Activated CD8-positive, alpha-beta memory T cell treated with anti-CD3 and anti-CD28 coated beads for 24 hours (primary cell): Measurements from ENCODE around the gene ELF1.
"Not testable (repeated sequence)": the region's sequence is repeated elsewhere in the genome, so short reads cannot be mapped to it uniquely, and the experiment has no call there.

Experiments
- DNase-seq: peaks from one replicate; pipeline ENCODE4 v3.0.0-alpha.2; 2020

The ELF1 gene

DNA sequence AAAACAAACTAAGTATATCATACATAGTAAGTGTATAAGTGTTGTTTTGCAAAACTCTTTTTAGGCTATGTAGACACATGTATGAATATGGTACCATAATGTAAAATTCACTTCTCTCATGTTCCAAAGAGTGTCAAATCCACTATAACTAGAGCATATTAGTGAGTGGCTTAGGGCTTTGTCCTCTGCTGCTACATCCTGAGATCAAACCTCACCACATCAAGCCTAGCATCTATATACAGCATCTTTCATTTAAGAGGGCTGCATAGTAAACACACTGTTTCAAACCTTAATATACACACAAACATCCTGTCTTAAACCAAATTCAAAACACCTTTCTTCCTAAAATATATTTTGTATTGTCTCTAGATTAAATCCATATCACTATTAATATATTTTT lies 38.7 kb downstream of the ELF1 start:
- DNase-seq = no peak

DNA sequence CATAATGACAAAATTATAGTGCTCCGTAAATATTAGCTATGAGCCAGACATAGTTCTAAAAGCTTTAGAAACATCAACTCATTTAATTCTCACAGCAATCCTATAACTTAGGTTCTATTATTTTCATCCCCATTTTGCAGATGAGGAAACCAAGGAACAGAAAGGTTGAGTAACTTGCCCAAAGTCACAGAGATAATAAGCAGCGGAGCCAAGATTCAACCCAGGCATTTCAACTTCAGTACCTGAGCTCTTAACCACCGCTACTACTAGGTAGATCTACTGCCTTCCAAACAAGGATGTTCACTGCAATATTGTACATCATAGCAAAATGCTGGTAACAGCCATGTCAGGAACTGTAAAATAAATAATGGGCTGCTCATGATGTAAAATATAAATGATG lies 39.9 kb downstream of the ELF1 start:
- DNase-seq = no peak

DNA sequence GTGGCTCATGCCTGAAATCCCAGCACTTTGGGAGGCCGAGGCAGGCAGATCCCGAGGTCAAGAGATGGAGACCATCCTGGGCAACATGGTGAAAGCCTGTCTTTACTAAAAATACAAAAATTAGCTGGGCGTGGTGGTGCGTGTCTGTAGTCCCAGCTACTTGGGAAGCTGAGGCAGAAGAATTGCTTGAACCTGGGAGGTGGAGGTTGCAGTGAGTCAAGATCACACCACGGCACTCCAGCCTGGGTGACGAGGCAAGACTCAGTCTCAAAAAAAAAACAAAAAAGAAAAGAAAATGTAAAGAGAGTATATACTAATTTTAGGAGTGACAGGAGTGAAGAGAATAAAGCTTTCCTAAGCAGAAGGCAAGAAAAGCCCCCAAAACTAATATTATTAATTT lies 41.0 kb downstream of the ELF1 start:
- DNase-seq = not testable (repeated sequence)

DNA sequence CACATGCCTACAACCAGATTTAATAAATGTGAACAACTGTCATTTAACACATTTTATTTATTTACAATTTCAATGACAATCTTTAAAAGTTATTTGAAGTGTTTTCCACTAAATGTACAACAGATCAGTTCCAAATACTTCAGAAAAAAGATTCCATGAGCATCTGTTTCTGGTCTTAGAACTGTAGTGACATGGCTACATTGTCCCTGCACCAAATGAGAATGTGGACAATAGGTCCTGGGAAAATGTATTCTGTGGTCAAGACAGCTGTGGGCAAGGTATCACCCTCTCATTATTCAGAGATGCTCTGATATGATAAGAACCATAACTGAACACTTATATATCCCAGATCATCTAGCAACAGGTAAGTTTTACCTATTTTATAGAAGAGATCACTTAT lies 43.7 kb downstream of the ELF1 start:
- no peak for DNase-seq

DNA sequence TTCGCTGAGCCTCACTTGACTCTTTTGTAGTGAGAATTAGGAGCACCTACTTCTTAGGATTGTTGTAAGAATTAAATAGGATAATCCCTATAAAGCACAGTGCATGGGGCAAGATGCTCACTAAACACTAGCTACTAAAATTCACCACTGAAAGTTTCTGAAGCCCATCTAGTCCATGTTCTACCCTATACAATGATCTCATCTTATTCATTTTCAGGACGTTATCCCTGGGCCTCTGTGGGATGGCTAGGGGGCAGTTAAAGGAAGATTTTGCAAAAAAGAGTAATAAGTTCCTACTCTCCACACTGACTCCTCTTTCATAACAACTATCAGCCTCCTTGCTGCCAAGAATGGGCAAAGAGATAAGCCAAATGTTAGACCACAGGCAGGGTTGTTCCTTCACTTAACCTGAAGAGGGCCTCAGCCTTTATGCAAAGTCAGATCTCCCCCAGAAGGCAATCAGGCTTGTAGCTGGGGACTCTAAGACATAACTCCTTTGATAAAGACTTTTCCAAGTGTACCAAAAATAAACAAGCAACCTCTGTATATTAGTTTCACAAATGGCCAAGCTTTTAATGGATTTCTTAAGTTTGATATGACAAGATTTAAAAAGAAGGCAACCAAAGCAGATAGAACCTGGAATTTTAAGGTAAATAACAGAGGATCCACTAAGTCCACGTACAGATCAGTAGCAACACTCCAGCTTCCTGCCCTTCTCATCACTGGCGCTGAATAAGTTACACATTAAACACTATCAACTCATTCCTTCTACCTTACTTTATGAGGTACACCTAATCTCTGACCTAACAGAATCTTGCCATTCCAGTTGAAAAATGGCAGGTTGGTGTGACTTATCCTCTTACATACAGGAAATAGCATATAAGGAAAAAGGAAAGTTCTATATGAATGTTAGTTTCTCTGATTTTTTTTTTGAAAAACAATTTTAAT lies 44.4 kb downstream of the ELF1 start:
- DNase-seq = no peak

DNA sequence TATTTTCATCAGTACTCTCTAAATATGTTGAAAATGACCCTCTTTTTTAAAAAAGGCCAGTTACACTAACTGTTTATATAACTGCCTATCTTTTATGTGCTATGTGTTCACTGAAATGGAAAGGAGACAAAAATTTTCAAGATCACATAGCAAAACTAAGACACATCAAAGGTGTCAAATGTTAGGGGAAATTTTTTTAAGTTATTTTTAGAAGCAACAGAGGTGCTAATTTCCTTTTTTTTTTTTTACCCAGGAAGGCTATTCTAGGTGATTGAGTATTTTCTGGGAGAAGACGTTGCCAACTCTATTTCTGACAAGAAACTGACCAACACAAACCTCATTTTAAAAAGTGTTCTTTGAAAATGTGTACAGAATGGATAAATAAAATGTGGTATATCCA lies 45.7 kb downstream of the ELF1 start:
- DNase-seq = no peak

DNA sequence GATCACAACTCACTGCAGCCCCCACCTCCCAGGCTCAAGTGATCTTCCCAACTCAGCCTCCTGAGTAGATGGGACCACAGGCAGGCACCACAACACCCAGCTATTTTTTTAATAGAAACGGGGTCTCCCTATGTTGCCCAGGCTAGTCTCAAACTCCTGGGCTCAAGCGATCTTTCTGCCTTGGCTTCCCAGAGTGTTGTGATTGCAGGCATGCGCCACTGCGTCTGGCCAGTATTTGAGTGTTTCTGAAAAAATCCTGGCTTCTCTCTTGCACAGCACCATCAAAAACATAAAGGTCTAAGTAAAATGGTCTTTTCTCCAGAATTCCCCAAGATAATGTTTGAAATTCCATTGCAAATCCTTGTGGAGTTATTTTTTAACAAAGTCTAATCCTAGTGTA lies 47.8 kb downstream of the ELF1 start:
- no peak for DNase-seq

DNA sequence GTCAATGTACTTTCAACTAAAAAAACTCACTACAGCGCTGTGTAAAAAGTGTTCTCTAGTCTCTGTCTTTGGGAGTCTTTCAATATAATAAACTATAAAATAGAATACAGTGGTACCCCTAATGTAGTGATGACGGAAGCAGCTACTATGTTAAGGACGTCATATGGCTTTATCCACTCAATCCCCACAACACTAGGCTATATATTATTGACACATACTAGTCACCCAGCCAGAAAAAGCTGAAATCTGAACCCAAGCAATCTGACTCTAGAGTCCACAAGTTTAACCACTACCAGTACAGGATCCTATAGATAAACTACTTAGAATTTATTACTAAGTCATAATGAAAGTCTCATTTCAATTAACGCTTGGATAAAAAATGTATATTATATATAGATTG lies 48.3 kb downstream of the ELF1 start:
- DNase-seq = no peak

DNA sequence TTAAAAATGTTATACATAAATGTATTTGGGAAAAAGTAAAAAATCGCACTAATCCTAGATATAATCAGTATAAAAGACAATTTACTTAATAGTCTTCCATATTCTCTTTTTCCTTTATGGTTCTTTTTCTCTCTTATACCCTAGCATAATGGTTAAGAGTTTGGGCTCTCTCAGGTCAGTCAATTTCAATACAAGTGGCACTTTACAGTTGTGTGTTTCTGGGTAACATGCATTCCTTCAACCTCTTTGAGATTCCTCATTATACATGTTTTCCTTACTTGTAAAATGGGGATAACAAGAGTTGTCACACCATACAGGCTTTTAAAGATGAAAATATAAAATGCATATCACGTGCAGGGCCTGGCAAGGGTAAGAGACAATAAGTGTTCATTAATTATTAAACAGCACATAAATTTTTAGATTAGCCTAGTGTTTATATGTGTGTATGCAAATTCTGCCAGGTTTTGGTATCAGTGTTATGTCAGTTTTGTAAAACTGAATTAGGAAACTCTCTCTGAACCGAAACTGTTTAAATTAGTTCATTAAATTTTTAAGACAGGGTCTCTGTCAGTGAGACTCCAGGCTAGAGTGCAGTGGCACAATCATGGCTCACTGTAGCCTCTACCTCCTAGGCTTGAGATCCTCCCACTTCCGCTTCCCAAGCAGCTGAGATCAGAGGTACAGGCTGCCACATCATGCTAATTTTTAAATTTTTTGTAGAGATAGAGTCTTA lies 49.8 kb downstream of the ELF1 start:
- no peak for DNase-seq

DNA sequence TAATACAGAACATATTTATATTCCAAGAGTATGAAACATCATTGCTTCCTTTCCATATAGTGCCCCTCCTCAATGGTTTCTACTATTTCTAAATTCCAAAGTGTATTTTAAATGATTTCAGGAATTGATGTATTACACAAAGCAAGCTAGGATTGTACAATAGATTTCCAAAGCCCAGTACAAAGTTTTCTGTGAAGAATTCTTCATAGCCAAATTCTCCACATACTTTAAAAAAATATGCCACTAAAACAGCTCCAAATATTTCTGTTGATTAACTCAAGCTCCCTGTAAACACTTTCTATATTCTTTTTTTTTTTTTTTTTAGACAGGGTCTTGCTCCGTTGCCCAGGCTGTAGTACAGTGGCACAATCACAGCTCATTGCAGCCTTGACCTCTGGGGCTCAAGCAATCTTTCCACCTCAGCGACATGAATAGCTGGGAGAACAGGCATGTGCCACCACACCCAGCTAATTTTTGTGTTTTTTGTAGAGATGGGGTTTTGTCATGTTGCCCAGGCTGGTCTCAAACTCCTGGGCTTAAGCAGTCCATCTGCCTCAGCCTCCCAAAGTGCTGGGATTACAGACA lies 50.6 kb downstream of the ELF1 start:
- no peak for DNase-seq

DNA sequence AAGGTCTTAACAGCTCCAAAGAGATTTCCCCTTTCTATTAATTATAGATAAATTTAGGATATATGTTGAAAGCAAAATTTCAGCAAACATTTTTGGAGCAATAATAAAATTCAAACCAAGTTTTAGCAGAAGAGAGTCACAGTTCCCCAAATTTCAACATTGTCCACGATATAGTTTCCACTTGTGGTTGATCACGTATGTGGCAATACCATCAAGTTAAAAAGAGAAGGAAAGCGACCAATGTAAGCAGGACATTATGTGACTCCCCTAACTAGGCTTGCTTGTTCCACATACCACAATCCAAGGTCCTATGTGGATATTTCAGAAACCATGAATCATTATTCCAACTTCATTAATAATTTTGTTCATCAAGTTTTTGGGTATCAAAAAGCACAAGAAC lies 52.8 kb downstream of the ELF1 start:
- DNase-seq = no peak

DNA sequence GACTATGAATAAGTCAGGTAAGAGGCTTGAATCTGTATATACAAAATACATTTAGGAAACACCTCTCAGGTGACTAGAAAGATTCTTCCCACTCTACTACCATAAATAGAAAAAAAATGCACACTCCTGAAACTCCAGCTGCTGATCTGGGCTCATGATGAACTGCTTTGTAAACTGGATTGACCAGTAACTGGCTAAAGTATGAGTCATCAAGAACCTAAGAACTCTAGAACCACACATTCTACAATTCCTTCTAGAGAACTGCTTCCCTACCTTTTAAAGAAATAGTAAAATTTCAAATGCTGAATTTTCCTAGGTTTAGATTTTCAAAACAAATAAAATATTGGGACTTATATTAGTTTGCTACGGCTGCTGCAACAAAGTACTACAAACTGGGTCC lies 55.2 kb downstream of the ELF1 start:
- DNase-seq = no peak

DNA sequence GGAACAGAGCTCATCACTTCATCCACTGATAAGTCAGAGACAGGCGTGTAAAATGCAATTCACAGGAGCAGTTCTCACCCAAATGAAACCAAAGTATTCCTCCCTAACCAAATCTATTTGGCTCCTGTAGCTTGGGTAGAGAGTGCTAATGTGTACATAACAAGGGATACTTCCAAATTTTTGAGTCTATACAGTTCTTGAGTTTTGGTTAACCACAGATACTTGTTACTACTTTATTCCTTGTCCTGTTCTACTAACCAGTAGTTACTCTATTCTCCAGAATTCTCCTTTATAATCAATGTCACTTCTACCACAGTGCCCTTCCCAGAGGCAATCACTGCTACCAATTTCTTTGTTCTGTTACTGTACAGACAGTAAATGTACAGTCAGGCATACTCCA lies 57.3 kb downstream of the ELF1 start:
- no peak for DNase-seq

DNA sequence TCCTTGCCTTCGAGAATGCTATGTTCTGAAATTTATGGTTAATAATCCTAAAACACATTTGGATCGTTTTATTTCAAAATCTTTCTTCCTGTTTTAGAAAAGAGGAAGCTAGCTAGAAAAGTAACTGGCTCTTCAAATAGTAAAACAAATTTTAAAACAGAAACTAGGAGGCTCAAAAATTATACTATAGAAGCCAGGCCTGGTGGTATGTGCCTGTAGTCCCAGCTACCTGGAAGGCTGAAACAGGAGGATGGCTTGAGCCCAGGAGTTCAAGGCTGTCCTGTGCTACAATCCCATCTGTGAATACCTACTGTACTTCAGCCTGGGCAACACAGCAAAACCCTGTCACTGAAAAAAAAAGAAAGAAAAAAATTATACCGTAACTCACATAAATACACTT lies 57.9 kb downstream of the ELF1 start:
- DNase-seq = no peak

DNA sequence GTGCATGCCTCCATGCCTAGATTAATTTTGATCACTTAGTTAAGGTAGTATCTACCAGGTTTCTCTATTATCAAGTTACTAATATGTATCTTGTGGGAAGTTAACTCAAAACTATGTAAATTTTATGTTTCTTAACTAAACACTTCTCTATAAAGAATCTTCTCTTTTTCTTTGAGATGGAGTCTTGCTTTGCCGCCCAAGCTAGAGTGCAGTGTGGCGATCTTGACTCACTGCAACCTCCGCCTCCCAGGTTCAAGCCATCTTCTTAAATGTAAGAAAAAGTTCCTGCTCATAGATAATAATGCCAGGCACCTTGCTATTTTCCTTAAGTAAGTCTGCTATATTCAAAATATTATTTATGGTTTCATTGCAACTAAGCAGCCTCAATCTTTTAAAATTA lies 58.4 kb downstream of the ELF1 start:
- no peak for DNase-seq

DNA sequence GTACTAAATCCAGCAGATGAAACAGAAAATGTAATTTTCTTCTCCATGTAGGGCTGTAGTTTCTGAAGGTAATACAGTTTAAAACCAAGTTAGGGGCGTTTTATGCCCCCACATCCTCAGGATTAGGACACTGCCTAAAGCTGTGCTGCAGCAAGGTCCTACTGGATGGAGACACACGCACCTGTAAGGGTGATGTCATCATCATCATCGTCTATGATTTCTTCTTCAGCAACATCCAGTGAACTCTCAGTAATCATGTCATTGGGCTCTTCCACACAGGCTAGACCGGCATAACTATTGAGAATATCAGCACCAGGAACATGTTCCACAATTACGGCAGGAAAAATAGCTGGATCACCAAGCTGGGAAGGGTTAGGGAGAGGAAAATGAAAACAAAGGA lies 60.5 kb downstream of the ELF1 start:
- no peak for DNase-seq

DNA sequence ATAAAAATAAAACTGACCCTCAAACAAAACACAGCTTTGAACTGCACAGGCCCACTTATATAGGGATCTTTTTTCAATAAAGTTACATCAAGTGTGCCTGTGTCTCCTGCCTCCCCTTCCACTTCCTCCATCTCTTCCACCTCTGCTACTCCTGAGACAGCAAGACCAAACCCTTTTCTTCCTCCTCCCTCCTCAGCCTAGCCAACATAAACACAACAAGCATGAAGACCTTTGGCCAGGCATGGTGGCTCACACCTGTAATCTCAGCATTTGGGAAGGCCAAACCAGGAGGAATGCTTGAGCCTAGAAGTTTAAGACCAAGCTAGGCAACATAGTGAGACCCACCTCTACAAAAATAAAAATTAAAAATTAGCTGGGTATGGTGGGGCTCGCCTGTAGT lies 72.6 kb downstream of the ELF1 start:
- DNase-seq = no peak

DNA sequence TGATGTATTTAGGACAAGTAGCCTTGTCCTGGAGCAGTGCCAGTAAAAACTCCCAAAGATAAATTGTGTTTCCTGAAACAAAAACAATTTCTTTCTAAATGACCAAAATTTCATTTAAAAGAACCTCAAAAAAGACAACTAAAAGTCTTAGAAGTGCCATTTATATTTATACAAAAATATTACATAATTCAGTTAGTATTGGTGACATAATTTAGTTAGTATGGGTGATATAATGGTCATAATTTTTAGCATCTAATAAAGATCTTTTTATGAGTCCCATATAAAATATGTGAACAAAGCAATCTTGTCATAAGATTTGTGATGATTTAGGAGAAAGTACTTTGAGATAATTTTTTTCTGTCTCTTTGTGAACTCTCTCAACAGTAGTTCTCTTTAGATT lies 76.0 kb downstream of the ELF1 start:
- no peak for DNase-seq

DNA sequence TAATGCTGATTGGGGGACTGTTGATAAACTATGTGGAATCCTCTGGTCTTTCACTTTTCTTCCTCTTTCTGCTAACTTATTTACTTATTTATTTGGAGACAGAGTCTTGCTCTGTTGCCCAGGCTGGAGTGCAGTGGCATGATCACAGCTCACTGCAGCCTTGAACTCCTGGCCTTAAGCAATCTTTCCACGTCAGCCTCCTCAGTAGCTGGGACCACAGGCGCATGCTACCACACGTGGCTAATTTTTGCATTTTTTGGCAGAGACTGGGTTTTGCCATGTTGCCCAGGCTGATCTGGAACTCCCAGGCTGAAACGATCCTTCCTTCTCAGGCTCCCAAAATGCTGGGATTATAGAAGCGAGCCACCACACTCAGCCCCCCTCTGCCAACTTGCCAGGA lies 77.5 kb downstream of the ELF1 start:
- DNase-seq = no peak

DNA sequence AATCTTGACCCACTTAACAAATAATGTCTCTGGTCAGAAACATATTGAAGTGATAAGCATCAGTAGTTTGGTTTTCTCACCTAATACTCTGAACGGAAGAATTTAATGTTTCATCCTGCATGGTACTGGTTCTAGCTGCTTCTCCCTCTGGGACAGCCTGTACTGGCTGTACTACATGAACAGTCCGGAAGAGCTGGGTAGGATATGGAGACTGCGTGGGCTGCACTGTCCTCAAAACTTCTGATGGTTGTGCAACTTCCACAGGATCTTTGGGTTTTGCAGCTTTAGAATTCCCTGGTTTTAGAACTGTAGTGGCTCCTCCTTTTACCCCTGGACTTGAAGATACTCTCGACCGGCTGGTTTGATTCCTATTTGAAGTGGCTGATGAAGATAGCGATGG lies 78.3 kb downstream of the ELF1 start:
- no peak for DNase-seq

DNA sequence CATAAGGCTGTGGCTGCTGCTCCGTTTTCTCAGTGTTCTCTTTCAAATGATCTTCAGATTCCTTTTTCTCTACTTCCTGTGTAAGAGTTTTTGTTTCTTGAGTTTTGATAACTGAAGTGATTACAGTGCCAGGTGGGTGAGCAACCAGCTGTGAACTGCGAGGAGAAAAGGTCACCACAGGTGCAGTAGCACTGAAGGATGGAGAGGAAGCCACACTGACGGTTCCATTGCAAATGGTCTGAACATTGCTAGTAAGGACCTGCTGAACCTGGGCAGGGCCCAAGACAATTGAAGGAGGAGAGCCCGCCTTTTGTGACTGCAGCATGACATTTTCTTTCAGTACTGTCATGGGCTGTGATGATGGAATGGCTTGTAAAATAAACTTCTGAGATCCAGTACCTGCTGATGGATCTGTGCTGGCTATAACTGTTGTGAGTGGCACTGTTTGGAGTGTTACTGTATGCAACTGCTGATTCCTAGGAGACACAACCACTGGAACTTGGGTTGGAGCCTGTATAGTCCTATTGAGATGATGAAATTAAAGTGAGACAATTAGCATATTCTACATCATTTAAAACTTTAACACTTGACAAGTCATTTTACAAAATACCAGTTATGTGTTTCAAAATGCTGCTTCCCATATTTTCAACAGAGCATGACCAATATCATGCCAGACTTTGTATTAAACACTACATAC lies 85.5 kb downstream of the ELF1 start:
- no peak for DNase-seq

DNA sequence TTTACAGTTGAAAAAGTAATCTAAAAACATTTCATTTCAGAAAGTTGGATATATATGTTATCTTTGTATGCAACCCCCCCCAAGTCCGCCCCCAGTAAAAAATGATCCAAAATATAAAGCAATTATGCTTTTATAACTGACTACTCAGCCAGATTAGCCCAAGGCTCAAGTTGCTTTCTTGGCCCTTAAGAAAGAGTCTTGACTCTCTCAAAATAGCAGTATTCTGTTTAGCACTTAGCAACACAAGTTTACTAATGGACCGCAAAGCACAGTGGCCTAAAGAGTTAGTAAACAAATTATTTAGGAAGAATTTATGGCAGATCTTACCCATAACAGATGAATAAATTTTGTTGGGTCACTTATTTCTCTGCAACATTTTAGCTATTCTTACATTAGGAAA lies 86.9 kb downstream of the ELF1 start:
- no peak for DNase-seq

DNA sequence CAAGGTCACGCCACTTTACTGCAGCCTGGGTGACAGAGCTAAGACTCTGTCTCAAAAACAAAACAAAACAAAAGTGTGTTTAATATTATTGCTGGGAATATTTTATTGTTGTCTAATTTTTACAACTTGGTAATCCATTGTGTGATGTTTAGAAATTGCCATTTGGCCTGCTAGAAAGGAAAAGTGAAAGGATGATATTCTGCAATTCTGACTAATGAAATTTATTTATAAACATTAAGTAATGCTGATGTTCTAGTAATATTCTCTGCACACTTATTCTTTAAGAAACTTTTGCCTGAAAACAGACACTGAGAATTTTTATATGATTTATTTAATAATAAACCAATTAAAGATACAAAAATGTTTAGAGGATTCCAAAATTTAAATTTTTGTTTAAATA lies 87.4 kb downstream of the ELF1 start:
- no peak for DNase-seq
